GM18870 (cell line): ENCODE results near the gene HS6ST1.
A peak's percentile ranks its signal among the peaks of the same experiment; 100 is the strongest.

Experiments used
- ATAC-seq: cut with Tn5 transposase; IDR thresholded peaks from one replicate; pipeline ENCODE4 v1.9.1; 2021; ENCODE audit warnings: moderate library complexity; ENCODE audit not compliant: unreplicated experiment

The HS6ST1 gene, protein sequence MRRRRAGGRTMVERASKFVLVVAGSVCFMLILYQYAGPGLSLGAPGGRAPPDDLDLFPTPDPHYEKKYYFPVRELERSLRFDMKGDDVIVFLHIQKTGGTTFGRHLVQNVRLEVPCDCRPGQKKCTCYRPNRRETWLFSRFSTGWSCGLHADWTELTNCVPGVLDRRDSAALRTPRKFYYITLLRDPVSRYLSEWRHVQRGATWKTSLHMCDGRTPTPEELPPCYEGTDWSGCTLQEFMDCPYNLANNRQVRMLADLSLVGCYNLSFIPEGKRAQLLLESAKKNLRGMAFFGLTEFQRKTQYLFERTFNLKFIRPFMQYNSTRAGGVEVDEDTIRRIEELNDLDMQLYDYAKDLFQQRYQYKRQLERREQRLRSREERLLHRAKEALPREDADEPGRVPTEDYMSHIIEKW

GRCh38 chr2:128318776-128319464 is at the start of gene HS6ST1:
Gene HS6ST1 (minus strand): TSS chr2:128318868. CDS start chr2:128318563, 305 bp downstream.
- peak; percentile 36 for ATAC-seq

DNA sequence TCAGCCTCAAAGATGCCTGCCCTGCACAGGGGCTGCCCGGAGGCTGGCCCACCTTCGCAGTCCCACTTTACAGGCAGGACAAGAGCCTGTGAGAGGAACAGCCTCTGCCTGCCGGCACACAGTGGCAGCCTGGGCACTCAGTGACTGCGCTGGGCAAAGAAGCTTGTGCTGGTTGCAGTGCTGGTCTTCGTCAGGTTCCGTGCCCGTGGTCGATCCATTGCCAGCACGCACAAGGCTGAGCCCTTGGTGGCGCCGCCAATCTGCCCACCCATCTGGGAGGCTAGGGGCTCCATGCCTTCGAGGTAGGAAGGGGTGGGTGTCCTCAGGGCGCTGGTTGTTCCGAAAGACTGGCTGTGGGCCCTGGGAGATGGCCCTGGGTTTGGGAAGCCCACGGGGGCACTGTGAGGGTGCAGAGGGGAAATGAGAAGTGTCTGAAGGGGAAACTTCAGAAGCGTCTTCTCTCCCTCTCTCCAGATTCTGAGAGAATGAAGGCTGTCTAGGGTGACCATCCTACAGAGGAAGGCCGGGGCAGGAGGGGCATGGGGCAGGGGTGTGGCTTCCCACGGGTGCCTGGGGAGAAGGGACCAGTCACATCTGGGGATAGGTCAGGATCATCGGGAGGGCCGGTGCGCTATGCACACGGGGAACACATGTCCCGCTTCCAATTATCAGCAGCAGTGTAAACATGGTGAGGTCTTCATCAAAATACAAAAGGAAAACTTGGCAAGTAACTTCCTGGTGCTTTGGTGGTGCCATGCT is 49.1 kb upstream of the HS6ST1 start:
- no peak for ATAC-seq

- no peak for ATAC-seq
These were observed 48.2 kb upstream of the HS6ST1 start for GRCh38 chr2:128366713-128367511.

GRCh38 chr2:128365217-128365905 is 46.7 kb upstream of the HS6ST1 start:
- no peak for ATAC-seq

- ATAC-seq: no peak
These were observed 45.8 kb upstream of the HS6ST1 start for GRCh38 chr2:128364441-128364911.

DNA sequence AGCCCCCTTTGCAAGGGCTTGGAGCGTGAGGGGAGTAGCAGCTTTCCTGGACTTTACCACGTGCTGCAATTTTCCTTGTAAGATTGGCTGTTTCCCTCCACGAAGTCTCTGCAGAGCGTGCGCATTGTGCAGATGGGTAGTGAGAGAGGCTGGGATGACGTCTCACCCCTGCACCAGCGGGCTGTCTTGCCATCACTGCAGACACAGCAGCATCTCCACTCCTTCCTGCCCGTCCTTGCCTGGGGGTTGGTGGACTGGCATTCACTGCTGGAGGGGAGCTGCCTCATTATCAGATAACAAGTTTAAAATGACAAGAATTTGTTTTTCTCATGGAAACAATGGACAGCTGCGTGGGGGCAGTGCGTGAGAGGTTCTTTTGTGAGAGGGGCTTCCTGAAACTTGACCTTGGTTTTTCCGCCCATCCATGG is 45.3 kb upstream of the HS6ST1 start:
- ATAC-seq: no peak

DNA sequence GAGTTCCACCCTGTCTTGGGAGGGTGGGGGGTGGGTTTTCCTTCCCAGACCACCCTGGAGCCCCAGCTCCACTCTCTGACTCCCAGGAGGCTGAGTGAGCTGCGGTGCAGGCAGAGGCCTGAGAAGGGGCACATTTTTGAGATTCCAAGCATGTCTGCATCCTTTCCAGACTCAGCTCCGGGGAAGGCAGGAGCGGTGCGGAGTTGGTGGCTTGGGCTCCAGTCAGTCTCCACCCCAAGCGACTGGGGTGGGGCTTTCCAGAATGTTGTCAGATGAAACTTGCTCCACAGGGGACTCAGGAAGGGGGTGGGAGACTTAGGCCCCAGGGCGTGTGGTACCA is 44.2 kb upstream of the HS6ST1 start:
- no peak for ATAC-seq

GRCh38 chr2:128362176-128362888 is 43.7 kb upstream of the HS6ST1 start:
- no peak for ATAC-seq

GRCh38 chr2:128361376-128362131 is 42.9 kb upstream of the HS6ST1 start:
- ATAC-seq: no peak

DNA sequence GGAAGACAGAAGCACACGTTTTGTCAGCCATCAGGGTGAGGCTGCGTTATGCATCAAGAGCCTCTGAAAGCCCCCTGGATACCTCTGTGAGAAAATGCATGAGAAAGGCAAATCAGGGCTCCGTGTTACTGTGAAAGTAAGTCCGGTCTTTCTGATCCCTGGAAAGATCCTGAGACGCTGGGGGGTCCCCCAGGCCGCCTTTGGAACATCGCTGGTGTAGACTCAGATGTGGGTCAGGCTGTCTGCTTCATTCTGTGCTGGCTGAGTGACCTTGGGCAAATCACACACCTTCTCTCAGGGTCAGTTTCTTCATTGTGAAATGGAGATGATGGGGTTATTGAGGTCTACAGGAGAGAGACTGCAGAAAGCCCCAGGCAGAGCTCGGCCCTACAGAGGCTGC is 42.0 kb upstream of the HS6ST1 start:
- no peak for ATAC-seq

- no peak for ATAC-seq
These were observed 41.2 kb upstream of the HS6ST1 start for GRCh38 chr2:128359841-128360240.

DNA sequence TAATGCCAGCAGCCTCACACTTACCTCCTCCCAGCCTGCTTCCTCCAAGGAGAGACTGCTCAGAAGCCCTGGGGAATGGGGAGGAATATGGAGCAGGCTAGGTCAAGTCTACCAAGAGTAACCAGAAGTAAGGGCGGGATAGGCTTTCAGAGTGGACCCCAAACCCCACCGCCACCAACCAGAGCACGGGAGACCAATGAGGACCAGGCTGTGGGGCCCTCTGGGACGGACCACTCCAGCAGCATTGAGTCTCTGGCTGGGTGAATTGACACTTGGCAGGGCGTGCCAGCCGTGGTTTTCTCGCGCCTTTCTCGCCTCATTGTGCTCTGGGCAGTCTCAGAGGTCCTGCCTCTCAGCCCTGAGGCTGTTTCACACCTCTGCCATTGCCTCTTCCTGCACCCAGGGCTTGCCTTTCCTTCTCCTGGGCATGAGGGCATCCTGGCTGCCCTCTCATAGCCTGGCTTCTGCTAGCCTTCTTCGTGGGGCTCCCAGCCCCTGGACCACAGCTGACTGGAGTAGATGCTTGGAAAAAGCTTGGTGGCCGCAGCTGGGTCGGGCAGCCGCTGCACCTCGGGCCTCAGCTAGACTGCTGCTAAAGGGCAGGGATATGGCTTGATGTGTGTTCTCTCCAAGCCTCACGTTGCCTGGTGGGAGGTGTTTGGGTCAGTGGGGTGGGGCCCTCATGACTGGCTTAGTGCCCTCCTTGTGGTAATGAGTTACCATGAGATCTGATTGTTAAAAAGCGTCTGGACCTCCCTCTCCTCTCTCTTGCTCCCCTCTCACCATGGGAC is 40.5 kb upstream of the HS6ST1 start:
- ATAC-seq: no peak

GRCh38 chr2:128357506-128358370 is 39.1 kb upstream of the HS6ST1 start:
- no peak for ATAC-seq

DNA sequence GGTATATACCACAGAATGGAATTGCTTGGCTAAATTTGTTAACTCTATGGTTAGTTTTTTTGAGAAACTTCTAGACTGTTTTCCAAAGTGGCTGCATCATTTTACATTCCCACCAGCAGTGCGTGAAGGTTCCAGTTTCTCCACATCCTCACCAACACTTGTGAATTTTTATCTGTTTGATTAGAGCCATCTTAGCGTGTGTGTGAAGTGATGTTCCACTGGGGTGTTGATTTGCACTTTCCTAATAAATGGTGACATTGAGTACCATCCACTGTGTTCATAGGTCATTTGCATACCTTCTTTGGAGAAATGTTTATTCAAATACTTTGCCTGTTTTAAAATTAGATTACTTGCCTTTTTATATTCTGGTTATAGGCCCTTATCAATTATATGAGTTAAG is 37.5 kb upstream of the HS6ST1 start:
- no peak for ATAC-seq

- ATAC-seq: no peak
These were observed 36.2 kb upstream of the HS6ST1 start for GRCh38 chr2:128354726-128355470.

DNA sequence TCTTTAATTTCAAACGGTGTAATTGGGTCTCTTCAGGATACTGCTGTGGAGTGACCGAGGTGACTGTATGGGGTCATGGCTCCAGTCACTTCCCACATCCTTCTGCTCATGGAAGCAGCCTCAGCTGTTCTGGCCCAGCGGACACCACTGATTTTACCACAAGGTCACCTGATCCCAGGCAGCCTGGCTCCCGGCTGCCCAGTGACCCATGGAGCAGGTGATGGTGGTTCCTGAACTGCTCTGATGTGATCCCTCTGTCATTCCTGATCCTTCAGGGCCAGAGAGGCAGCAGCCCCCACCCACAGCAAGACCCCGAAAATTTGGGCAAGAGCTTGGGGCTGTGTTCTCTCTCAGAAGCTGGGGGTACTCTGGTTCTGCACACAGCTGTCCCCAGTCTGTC is 35.5 kb upstream of the HS6ST1 start:
- ATAC-seq: no peak
